K562 (cell line): ENCODE data around the gene KCNC3. TPM values are rescaled to one million over a fixed set of nuclear protein-coding genes. Genes with fewer than 3 reads are reported as not detected.

Source experiments
- ADNP ChIP-seq: fragments of 200-800 bp; sonication (Bioruptor generic); IDR thresholded peaks from 2 replicates; pipeline ENCODE4 v1.6.1; 2016; ENCODE audit warnings: missing genetic modification characterization, missing compliant biosample characterization
- ATF7 ChIP-seq: fragments of 450-650 bp; IDR thresholded peaks from 2 replicates; pipeline ENCODE4 v1.7.1; 2014; ENCODE audit warnings: mild to moderate bottlenecking, moderate library complexity
- COPS2 ChIP-seq: fragments of 450-650 bp; conservative IDR thresholded peaks from 2 replicates; pipeline ENCODE4 v1.6.1; 2016; ENCODE audit warnings: mild to moderate bottlenecking, moderate library complexity
- CREB5 ChIP-seq: fragments of 250-450 bp; sonication (Bioruptor Pico); IDR thresholded peaks from 2 replicates; pipeline ENCODE4 v1.5.0; 2020; ENCODE audit warnings: mild to moderate bottlenecking
- CXXC5 ChIP-seq: fragments of 250-450 bp; sonication (Bioruptor Pico); IDR thresholded peaks from 2 replicates; pipeline ENCODE4 v1.8.0; 2022; ENCODE audit warnings: inconsistent platforms, mild to moderate bottlenecking, moderate library complexity
- DEAF1 ChIP-seq: fragments of 450-650 bp; formaldehyde crosslinking; IDR thresholded peaks from 2 replicates; pipeline ENCODE4 v1.4.0; 2020; ENCODE audit warnings: mild to moderate bottlenecking, moderate library complexity
- DMBX1 ChIP-seq: fragments of 250-450 bp; sonication (Bioruptor Pico); IDR thresholded peaks from 2 replicates; pipeline ENCODE4 v1.8.0; 2022; ENCODE audit warnings: inconsistent platforms, mild to moderate bottlenecking, moderate library complexity, borderline replicate concordance
- FOXK2 ChIP-seq, 2 experiments: fragments of 450-650 bp; IDR thresholded peaks in 1 of 2; conservative IDR thresholded peaks in 1 of 2; 2 replicates each; pipeline ENCODE4 v1.6.1; 2016; ENCODE audit warnings: low read depth in 2 of 2, mild to moderate bottlenecking in 1 of 2
- HCFC1 ChIP-seq: IDR thresholded peaks from 2 replicates; pipeline ENCODE4 v1.6.1; 2012; ENCODE audit warnings: low read depth, low read length, improper control_type of control experiment
- HMG20A ChIP-seq: fragments of 450-650 bp; formaldehyde crosslinking; conservative IDR thresholded peaks from 2 replicates; pipeline ENCODE4 v1.4.0; 2020; ENCODE audit warnings: mild to moderate bottlenecking, mixed read lengths
- MECOM ChIP-seq: fragments of 250-450 bp; sonication (Bioruptor Pico); IDR thresholded peaks from 2 replicates; pipeline ENCODE4 v1.8.0; 2022; ENCODE audit warnings: inconsistent platforms
- MYC ChIP-seq, 2 experiments: fragments of 250-450 bp in 1 of 2; sonication (Bioruptor Pico) in 1 of 2; IDR thresholded peaks; 2 replicates each; pipeline versions ENCODE4 v1.5.1 to v1.6.1; 2012 to 2021; ENCODE audit warnings: low read depth in 2 of 2, borderline replicate concordance in 1 of 2, improper control_type of control experiment in 1 of 2, low read length in 1 of 2, mild to moderate bottlenecking in 1 of 2, moderate library complexity in 1 of 2
- NR2C1 ChIP-seq, 2 experiments: fragments of 450-650 bp; IDR thresholded peaks; 2 replicates each; pipeline ENCODE4 v1.6.1; 2017; ENCODE audit warnings: mild to moderate bottlenecking in 2 of 2, antibody characterized with exemption in 1 of 2, inconsistent platforms in 1 of 2, missing compliant biosample characterization in 1 of 2, missing genetic modification characterization in 1 of 2
- PATZ1 ChIP-seq: fragments of 250-450 bp; sonication (Bioruptor Pico); IDR thresholded peaks from 2 replicates; pipeline ENCODE4 v1.5.0; 2020; ENCODE audit warnings: mild to moderate bottlenecking, borderline replicate concordance
- PHF20 ChIP-seq: fragments of 450-650 bp; IDR thresholded peaks from 2 replicates; pipeline ENCODE4 v1.6.1; 2018; ENCODE audit not compliant: partially characterized antibody
- RAD21 ChIP-seq, 2 experiments: fragments of 250-450 bp in 1 of 2; fragments of 450-650 bp in 1 of 2; sonication (Bioruptor Pico) in 1 of 2; formaldehyde crosslinking in 1 of 2; IDR thresholded peaks in 1 of 2; conservative IDR thresholded peaks in 1 of 2; 2 replicates each; pipeline versions ENCODE4 v1.4.0 to v1.8.0; 2020 to 2022; ENCODE audit warnings: mild to moderate bottlenecking in 2 of 2, moderate library complexity in 1 of 2
- RBM17 ChIP-seq: fragments of 200-400 bp; formaldehyde crosslinking; IDR thresholded peaks from 2 replicates; pipeline ENCODE4 v1.6.1; 2017; ENCODE audit warnings: low read depth, mild to moderate bottlenecking, low read length, borderline replicate concordance
- SP1 ChIP-seq: sonication (generic); formaldehyde crosslinking; IDR thresholded peaks from 2 replicates; pipeline ENCODE4 v1.8.1; 2022; ENCODE audit warnings: mild to moderate bottlenecking, missing genetic modification reagents
- TRIM24 ChIP-seq, 2 experiments: fragments of 450-650 bp; IDR thresholded peaks; 2 replicates each; pipeline ENCODE4 v1.6.1; 2016
- YBX1 ChIP-seq: fragments of 450-650 bp; IDR thresholded peaks from 2 replicates; pipeline ENCODE4 v1.7.1; 2016; ENCODE audit warnings: mild to moderate bottlenecking
- ZBTB7A ChIP-seq: IDR thresholded peaks from 2 replicates; pipeline ENCODE4 v1.6.1; 2011; ENCODE audit warnings: low read depth, mild to moderate bottlenecking, low read length, moderate library complexity, borderline replicate concordance; ENCODE audit not compliant: control insufficient read depth
- ZNF311 ChIP-seq: fragments of 250-450 bp; sonication (Bioruptor Pico); IDR thresholded peaks from 2 replicates; pipeline ENCODE4 v1.4.0; 2020; ENCODE audit warnings: mild to moderate bottlenecking, moderate library complexity
- ZNF316 ChIP-seq: fragments of 450-650 bp; IDR thresholded peaks from 2 replicates; pipeline ENCODE4 v1.6.1; 2016
- polyA plus RNA-seq, 8 experiments: library from polyadenylated mRNA; depleted of rRNA in 4 of 8; stranded (reverse) in 5 of 8; unstranded in 3 of 8; fragments of >200 nt; fragmentation: Nextera tagmentation in 2 of 8; fragmentation: Illumina TruSeq in 1 of 8; extraction: Ambion mirVana in 2 of 8; extraction: Trizol in 1 of 8; gene quantifications; 2 replicates each; pipeline versions ENCODE4 v1.2.1 to v1.2.3, GENCODE V29; 2011 to 2014; ENCODE audit warnings: inconsistent platforms in 1 of 8, missing spikeins in 1 of 8
- total RNA-seq, 7 experiments: library from RNA; depleted of rRNA in 6 of 7; stranded (reverse); fragments of >200 nt in 6 of 7; fragmentation: Illumina TruSeq in 2 of 7; extraction: Trizol in 2 of 7; gene quantifications; 2 replicates each; pipeline versions ENCODE4 v1.2.1 to v1.2.3, GENCODE V29; 2011 to 2021; ENCODE audit warnings: low replicate concordance in 1 of 7

KCNC3 gene
- total and polyA plus RNA-seq, 9 of the 15 experiments (the other 6 are each of a cell fraction or from before 2014, with no cell fraction given) = 0.03 to 26.2 (median 2.0) TPM

GRCh38 chr19:50329146-50329925, at the start of gene KCNC3 (continued):
- no peak for TF ChIP-seq PATZ1 (CRISPR knock-in tag)
- TF ChIP-seq COPS2 = no peak
- TF ChIP-seq DMBX1 (CRISPR knock-in tag) = no peak
- no peak for TF ChIP-seq RBM17
- peak; percentile 13; the same call in 1 of the 2 replicates for TF ChIP-seq MYC (IDR thresholded peaks at IDR 0.05; ENCODE audit: low read depth, low read length)
- TF ChIP-seq MYC (CRISPR knock-in tag; IDR thresholded peaks at IDR 0.05; ENCODE audit: borderline replicate concordance, low read depth) = 0 out of 2 replicates have a peak, but pooled peaks have one; percentile 56
- TF ChIP-seq DEAF1 (CRISPR knock-in tag) = no peak
- TF ChIP-seq ZBTB7A = peak; percentile 44; the same call in 1 of the 2 replicates
- peak; percentile 69 for TF ChIP-seq ATF7
- no peak for TF ChIP-seq HMG20A (CRISPR knock-in tag)
- peak; percentile 23; the same call in 1 of the 2 replicates for TF ChIP-seq HCFC1
- peak in 1 of 2 experiments; percentile 24; a peak in 1 of 4 replicates for TF ChIP-seq TRIM24 (IDR thresholded peaks at IDR 0.05)
- peak in 1 of 2 experiments; percentile 42; a peak in 2 of 4 replicates for TF ChIP-seq FOXK2 (conservative IDR thresholded peaks at IDR 0.05 in 1 of 2, IDR thresholded peaks at IDR 0.05 in 1 of 2; ENCODE audit: low read depth in 2 of 2)
- no peak for TF ChIP-seq NR2C1 (IDR thresholded peaks at IDR 0.05)
- no peak for TF ChIP-seq NR2C1 (tag; IDR thresholded peaks at IDR 0.05)
- TF ChIP-seq MECOM (CRISPR knock-in tag) = no peak
- TF ChIP-seq CXXC5 (CRISPR knock-in tag) = no peak
- no peak for TF ChIP-seq CREB5 (CRISPR knock-in tag)
- TF ChIP-seq PHF20 = no peak
- TF ChIP-seq SP1 (CRISPR knock-in tag) = peak; percentile 81
- TF ChIP-seq ZNF316 = peak; percentile 41
- TF ChIP-seq ZNF311 = no peak
- TF ChIP-seq RAD21 (CRISPR knock-in tag; conservative IDR thresholded peaks at IDR 0.05 in 1 of 2, IDR thresholded peaks at IDR 0.05 in 1 of 2) = no peak
- TF ChIP-seq ADNP (tag) = no peak
- TF ChIP-seq YBX1 = no peak
